NCI-H1930 (cell line): ENCODE results near the gene HACD1.
"Not testable (repeated sequence)": the region's sequence is repeated elsewhere in the genome, so short reads cannot be mapped to it uniquely, and the experiment has no call there.

Experiments
- DNase-seq, 2 experiments: peaks; one replicate each; lab custom pipeline; 2025; lab: John Stamatoyannopoulos, UW

Gene HACD1

DNA sequence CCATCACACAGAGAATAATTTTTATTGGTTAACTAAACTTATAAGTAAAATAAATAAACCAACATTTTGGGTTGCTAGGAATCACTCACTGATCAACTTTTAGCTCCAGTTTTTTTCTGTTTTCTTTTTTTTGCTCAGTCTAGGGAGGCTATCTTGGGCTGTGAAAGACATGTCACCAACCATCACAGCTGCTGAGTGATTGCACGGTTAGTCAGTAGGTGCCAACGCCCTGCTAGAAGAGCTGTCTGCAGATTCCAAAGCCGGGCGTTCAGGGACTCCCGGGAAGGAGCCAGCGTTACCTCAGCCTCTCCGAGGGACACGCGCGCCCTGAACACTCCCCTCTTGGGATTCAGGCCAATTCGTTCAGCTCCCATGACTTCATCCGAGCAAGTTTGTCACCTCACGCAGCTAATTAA lies 26.2 kb upstream of the HACD1 start:
- DNase-seq, result no peak

GRCh38 chr10:17640331-17640816 lies 23.2 kb upstream of the HACD1 start:
- DNase-seq, result no peak

DNA sequence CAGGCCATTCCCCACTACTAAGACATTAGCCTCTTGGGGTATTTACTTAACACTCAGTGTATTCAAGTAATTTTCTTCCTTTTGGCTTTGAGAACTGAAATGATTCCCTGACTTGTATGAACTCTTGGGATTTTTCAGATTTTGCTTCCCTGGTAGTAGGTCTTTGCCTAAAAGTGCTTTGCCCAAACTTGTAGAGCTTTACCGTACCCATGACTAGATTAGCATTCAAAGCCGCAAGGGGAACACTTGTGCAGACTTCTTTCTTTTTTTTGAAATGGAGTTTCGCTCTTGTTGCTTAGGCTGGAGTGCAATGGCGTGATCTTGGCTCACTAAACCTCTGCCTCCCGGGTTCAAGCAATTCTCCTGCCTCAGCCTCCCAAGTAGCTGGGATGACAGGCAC lies 20.7 kb upstream of the HACD1 start:
- DNase-seq, result no peak

- no peak for DNase-seq
Measured at GRCh38 chr10:17633353-17633752, 16.2 kb upstream of the HACD1 start.

GRCh38 chr10:17632590-17632989 lies 15.4 kb upstream of the HACD1 start:
- not testable (repeated sequence) for DNase-seq

DNA sequence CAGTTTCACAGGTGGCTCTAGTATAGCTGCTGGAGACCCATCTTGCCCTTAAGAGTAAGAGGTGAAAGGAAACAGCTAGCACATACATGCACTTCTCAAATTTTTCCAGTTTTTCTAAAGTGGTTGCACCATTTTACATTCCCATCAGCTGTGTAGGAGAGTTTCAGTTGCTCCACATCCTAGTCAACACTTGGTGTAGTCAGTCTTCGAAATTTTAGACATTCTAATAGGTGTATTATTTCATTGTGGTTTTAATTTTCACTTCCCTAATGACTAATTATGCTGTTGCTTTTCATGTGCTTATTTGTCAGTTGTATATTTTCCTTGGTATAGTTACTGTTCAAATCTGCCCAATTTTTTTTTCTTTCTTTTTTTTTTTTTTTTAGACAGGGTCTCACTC lies 9.5 kb upstream of the HACD1 start:
- DNase-seq, result no peak

DNA sequence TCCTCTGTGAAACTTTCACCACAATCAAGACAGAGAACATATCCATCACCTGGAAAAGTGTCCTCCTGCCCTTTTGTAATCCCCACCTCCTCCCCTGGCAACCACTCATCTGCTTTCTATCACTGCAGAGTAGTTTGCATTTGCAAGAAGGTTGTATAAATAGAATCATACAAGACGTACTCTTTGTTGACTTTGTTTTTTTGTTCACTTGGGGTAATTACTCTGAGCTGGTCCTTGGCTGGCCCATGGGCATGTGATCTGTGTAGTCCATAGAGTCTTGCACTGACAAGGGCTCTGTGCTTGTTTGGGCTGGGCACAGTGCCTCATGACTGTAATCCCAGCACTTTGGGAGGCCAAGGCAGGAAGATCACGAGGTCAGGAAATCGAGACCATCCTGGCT lies 7.8 kb upstream of the HACD1 start:
- DNase-seq, result no peak

GRCh38 chr10:17622061-17622460 lies 4.9 kb upstream of the HACD1 start:
- DNase-seq, result no peak

DNA sequence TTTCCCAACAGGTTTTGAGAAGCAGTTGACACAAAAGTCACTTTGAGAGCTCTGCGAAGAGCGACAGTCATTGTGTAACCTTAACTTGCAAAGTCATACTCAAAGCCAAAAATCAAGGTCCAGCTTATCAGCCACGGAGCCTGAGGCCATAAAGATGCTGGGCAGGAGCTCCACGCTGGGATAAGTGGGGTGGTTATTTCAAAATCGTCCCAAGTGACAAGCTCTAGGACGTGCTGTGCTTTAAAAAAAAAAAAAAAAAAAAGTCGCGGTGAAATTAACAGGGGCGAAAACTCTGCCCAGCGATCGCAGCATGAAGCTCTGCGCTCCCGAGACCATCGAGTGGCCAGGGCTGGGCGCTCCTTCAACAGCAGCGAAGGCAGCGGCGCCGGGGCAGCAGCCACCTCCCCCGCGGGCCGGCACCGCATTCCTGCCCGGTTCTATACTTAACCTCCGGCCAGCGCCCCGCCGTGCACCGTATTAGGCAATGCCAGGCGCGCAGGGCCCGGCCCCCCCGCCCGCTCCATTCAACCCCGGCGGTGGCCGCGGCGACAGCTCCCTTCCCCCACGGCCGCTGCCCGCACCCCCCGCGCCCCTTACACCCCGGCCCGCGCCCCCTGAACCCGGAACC lies 657 bp downstream of the HACD1 start:
- DNase-seq, result no peak

GRCh38 chr10:17609523-17610079 lies 7.6 kb downstream of the HACD1 start:
- no peak for DNase-seq

DNA sequence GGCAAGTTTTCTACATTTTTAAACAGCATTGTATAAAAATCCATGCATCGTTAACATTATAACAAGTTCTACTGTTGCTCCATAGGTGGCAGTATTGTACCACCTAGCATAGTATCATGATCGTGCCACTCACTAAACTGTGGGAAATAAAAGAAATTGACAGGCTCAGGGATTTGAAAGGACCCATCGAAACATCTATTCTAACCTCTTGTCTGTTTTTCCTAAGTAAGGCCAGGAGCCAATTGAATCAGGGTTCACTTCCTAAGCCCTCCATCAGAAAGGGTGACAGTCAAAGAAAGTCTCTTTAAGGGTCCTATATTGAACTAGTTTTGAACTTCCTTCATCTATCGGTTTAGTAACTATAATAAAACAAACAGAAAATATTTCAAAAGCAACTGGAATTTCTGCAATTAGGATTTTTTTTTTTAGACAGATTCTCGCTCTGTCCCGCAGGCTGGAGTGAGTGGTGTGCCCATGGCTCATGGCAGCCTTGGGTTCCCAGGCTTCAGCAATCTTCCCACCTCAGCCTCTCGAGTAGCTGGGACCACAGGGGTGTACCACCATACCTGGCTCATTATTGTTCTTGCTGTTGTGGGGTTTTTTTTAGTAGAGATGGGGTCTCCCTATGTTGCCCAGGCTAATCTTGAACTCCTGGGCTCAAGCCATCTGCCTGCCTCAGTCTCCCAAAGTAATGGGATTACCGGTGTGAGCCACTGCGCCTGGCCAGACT lies 9.4 kb downstream of the HACD1 start:
- DNase-seq, result no peak

GRCh38 chr10:17607060-17607459 lies 10.1 kb downstream of the HACD1 start:
- DNase-seq, result no peak

DNA sequence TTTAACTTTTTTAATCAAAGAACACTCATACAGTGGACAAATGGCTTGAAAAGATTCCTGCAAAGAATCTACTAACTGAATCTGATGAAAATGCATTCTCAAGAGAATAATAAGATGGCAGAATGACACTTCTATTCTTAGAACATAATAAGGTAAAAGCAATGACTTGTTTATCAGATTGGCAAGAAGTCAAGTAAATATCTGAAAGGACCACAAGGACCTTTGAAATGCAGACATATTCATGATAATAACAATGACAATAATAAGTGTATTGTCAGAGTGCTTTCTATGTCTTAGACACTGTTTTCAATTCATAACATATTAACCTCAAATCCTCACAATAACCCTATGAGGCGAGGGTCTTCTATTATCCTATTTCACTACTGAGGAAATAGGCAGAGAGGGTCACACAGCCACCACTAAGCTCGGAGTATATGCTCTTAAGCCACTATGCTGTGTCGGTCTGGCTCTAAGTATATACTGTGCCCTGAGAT lies 10.6 kb downstream of the HACD1 start:
- DNase-seq, result no peak

DNA sequence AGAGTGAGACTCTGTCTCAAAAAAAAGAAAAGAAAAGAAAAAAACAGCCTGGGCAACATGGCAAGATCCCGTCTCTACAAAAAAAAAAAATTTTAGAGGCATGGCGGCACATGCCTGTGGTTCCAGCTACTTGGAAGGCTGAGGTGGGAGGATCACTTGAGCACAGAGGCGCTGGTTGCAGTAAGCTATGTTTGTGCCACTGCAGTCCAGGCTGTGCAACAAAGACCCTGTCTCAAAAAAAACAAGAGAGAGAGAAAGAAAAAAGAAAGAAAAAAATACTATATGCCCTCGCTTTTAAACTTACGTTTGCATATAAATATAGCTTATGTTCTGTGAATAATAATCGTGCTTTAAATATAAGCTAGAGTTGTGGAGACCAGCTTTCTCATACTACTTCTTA lies 11.2 kb downstream of the HACD1 start:
- no peak for DNase-seq

GRCh38 chr10:17599089-17599488 lies 18.1 kb downstream of the HACD1 start:
- DNase-seq, result no peak

DNA sequence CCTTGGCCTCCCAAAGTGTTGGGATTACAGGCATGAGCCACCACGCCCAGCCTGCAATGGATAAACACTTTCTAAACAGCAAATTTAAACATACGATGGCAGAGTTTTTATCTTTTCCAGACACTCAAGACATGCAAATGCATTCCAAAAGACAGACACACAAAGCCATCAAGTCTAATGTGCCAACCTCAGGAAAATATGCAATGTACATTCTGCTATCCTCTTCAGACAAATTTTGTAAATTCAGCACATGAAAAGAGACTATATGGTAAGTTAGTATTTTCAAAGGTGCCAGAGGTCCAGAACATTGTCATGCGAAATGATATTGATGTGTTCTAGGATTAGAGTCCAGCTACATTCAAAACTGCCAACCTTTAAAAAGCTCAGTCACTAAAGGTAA lies 19.8 kb downstream of the HACD1 start:
- DNase-seq, result no peak

GRCh38 chr10:17590969-17591645 lies 26.1 kb downstream of the HACD1 start:
- no peak for DNase-seq

GRCh38 chr10:17589316-17589715 lies 27.9 kb downstream of the HACD1 start:
- not testable (repeated sequence) for DNase-seq

DNA sequence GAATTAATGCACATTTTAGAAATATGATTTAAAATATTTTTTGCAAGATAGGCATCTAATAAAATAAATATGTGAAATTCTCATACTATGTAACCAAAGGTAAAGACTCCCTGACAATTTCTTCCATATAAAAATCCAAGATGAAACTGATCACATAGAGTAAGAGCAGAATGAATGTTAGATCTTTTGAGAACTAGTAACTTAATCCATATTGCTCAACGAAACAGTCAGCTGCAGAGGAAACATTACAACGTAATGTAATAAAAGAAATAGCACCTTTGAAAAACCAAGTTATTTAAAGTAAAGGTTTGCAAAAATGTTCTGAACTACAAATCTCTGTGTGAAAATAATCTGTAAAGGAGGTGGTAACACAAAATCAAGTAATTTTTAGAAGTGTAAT lies 28.8 kb downstream of the HACD1 start:
- DNase-seq, result no peak

DNA sequence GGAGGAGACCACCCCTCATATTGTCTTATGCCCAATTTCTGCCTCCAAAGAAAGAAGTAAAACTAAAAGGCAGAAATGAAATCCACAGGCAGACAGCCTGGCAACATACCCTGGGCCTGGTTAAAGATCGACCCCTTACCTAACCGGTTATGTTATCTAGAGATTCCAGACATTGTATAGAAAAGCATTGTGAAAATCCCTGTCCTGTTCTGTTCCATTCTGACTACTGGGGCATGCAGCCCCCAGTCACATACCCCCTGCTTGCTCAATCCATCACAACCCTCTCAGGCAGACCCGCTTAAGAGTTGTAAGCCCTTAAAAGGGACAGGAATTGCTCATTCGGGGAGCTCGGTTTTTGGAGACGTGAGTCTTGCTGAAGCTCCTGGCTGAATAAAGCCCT lies 29.9 kb downstream of the HACD1 start:
- DNase-seq, result not testable (repeated sequence)

GRCh38 chr10:17586821-17587234 lies 30.3 kb downstream of the HACD1 start:
- DNase-seq, result no peak

- DNase-seq, result no peak
Measured at GRCh38 chr10:17585016-17585415, 32.2 kb downstream of the HACD1 start.

- DNase-seq, result no peak
Measured at GRCh38 chr10:17580885-17581284, 36.3 kb downstream of the HACD1 start.
